Esophagus (tissue), 2 donors: ENCODE results near the gene HS2ST1. TPM values are rescaled to one million over a fixed set of nuclear protein-coding genes. Genes with fewer than 3 reads are reported as not detected.

Experiments used
- H3K27ac ChIP-seq, 2 donors: one replicate each; pipeline ENCODE4 v1.5.1; 2013; ENCODE audit warnings: low read depth in 2 of 2, mild to moderate bottlenecking in 2 of 2, inconsistent platforms in 1 of 2, low read length in 1 of 2, moderate library complexity in 1 of 2
- H3K27me3 ChIP-seq, 2 donors: one replicate each; pipeline ENCODE4 v1.6.1; 2013; ENCODE audit warnings: low read length in 2 of 2, control low read depth in 1 of 2, mild to moderate bottlenecking in 1 of 2; ENCODE audit not compliant: insufficient read depth in 2 of 2, control insufficient read depth in 1 of 2
- H3K36me3 ChIP-seq, 2 donors: one replicate each; pipeline ENCODE4 v1.6.1; 2013; ENCODE audit warnings: low read length in 1 of 2; ENCODE audit not compliant: control insufficient read depth in 2 of 2, insufficient read depth in 2 of 2
- H3K4me1 ChIP-seq, 2 donors: one replicate each; pipeline ENCODE4 v1.6.1; 2013; ENCODE audit warnings: low read length in 1 of 2; ENCODE audit not compliant: control insufficient read depth in 2 of 2, insufficient read depth in 2 of 2
- H3K4me3 ChIP-seq, 2 donors: one replicate each; pipeline ENCODE4 v1.5.1; 2013; ENCODE audit warnings: low read length in 2 of 2, mild to moderate bottlenecking in 2 of 2, low read depth in 1 of 2, moderate library complexity in 1 of 2
- H3K9me3 ChIP-seq, 2 donors: one replicate each; pipeline ENCODE4 v1.6.1; 2013; ENCODE audit warnings: mild to moderate bottlenecking in 2 of 2, low read depth in 1 of 2, low read length in 1 of 2, moderate library complexity in 1 of 2; ENCODE audit not compliant: control insufficient read depth in 2 of 2, insufficient read depth in 1 of 2
- WGBS, 2 donors: extraction: QIAGEN DNeasy Blood & Tissue Kit; methylation state at CpG; one replicate each; pipeline ENCODE4 v1.1.7; 2013; 5-methylcytosine and 5-hydroxymethylcytosine counted together
- polyA plus RNA-seq, 2 donors: library from polyadenylated mRNA; stranded (reverse); fragments of 200-250 nt; gene quantifications; one replicate each; pipeline ENCODE4 v1.2.3, GENCODE V29; 2013
- donor health status: healthy with polysubstance abuse.
- donor health status: Bipolar disorder and iron deficiency.

The HS2ST1 gene
- polyA plus RNA-seq, 2 donors = 2.7 to 3.8 TPM

- no peaks in the 10 kb centered on the region for H3K4me1 ChIP-seq
- no peaks in the 10 kb centered on the region for H3K36me3 ChIP-seq
- 63 to 72% methylated on average over 5 of the region's 5 CpGs for WGBS, 2 donors
- H3K27ac ChIP-seq = no peak overlapping the region
- no peaks in the 10 kb centered on the region for H3K27me3 ChIP-seq
- no peak overlapping the region for H3K4me3 ChIP-seq
- no peaks in the 10 kb centered on the region for H3K9me3 ChIP-seq
Observed at GRCh38 chr1:87089070-87089736, 174.8 kb downstream of the HS2ST1 start.

DNA sequence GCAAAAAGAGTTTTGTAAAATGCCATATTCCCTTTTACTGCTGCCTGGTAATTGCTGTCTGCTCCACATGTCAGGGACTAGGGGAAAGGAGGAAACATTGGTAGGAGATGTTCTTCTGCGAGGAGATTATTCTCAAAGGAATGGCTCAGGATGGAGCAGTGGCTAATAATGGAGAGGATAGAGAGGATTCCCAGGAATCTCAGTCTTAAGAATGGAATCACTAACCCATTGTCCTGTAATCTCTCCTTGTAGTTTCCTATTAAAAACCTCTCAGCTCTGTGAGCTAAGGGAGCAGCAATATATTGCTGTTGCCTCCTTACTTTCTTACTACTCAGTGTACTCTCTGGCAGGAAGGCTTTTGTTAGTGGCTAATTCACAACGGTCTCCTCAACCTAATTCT lies 175.4 kb downstream of the HS2ST1 start:
- H3K9me3 ChIP-seq = no peaks in the 10 kb centered on the region
- no peaks in the 10 kb centered on the region for H3K4me1 ChIP-seq
- H3K4me3 ChIP-seq = no peak overlapping the region
- no peak overlapping the region for H3K27ac ChIP-seq
- H3K27me3 ChIP-seq = no peaks in the 10 kb centered on the region
- no peaks in the 10 kb centered on the region for H3K36me3 ChIP-seq
- 81 to 90% methylated on average over 2 of the region's 2 CpGs for WGBS, 2 donors

- H3K27me3 ChIP-seq = no peaks in the 10 kb centered on the region
- H3K4me3 ChIP-seq = no peak overlapping the region
- H3K4me1 ChIP-seq = no peaks in the 10 kb centered on the region
- H3K36me3 ChIP-seq = no peaks in the 10 kb centered on the region
- 89 to 92% methylated on average over 2 of the region's 2 CpGs for WGBS, 2 donors
- no peak overlapping the region for H3K27ac ChIP-seq
- no peaks in the 10 kb centered on the region for H3K9me3 ChIP-seq
Observed at GRCh38 chr1:87091425-87091824, 177.0 kb downstream of the HS2ST1 start.

GRCh38 chr1:87092846-87093245 lies 178.4 kb downstream of the HS2ST1 start:
- Histone ChIP-seq H3K9me3 (no peaks in the 10 kb centered on the region), H3K4me3 (no peak overlapping the region)
- WGBS, 2 donors = 98 to 100% methylated on average over 3 of the region's 3 CpGs

DNA sequence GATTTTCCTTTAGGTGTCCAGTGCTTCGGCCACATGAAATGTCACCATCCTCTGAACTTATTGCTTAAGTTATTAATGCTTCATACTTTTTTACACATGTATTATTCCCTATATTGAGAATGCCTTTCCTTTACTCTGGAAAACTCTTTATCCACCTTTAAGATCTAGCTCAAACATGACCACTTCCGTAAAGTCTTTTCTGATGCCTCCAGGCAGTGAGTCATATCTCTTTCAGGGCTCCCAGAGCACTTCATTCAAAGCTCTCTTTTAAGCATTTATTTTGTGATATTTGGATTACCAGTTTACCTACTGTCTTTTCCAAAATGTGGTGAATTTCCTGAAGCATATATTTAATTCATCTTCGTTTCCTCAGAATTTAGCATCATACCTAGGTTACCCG lies 178.9 kb downstream of the HS2ST1 start:
- Histone ChIP-seq H3K36me3 (no peaks in the 10 kb centered on the region), H3K4me1 (no peaks in the 10 kb centered on the region), H3K27ac (no peak overlapping the region), H3K9me3 (no peaks in the 10 kb centered on the region), H3K4me3 (no peak overlapping the region), H3K27me3 (no peaks in the 10 kb centered on the region)
- WGBS, 2 donors = 67 to 81% methylated on average over 4 of the region's 4 CpGs

More at GRCh38 chr1:87092846-87093245, 178.4 kb downstream of the HS2ST1 start:
- H3K4me1 ChIP-seq = no peaks in the 10 kb centered on the region
- no peak overlapping the region for H3K27ac ChIP-seq
- no peaks in the 10 kb centered on the region for H3K36me3 ChIP-seq
- no peaks in the 10 kb centered on the region for H3K27me3 ChIP-seq

GRCh38 chr1:87094238-87094637 lies 179.8 kb downstream of the HS2ST1 start:
- Histone ChIP-seq H3K27ac (no peak overlapping the region), H3K27me3 (no peaks in the 10 kb centered on the region), H3K4me3 (no peak overlapping the region), H3K9me3 (no peaks in the 10 kb centered on the region), H3K36me3 (no peaks in the 10 kb centered on the region), H3K4me1 (no peaks in the 10 kb centered on the region)
- WGBS, 2 donors = 94 to 95% methylated on average over 2 of the region's 2 CpGs

- H3K27ac ChIP-seq = no peak overlapping the region
- no peak overlapping the region for H3K4me3 ChIP-seq
- H3K27me3 ChIP-seq = no peaks in the 10 kb centered on the region
- no peaks in the 10 kb centered on the region for H3K36me3 ChIP-seq
- no peaks in the 10 kb centered on the region for H3K4me1 ChIP-seq
- WGBS, 2 donors = 94 to 96% methylated on average over 1 of the region's 1 CpG
- peaks cover 3% of the 10 kb centered on the region in 2 donors for H3K9me3 ChIP-seq
Observed at GRCh38 chr1:87100271-87100670, 185.8 kb downstream of the HS2ST1 start.

- no peaks in the 10 kb centered on the region for H3K4me1 ChIP-seq
- H3K9me3 ChIP-seq = peaks cover 3% of the 10 kb centered on the region in 2 donors
- H3K27me3 ChIP-seq = no peaks in the 10 kb centered on the region
- H3K27ac ChIP-seq = no peak overlapping the region
- no peak overlapping the region for H3K4me3 ChIP-seq
- H3K36me3 ChIP-seq = no peaks in the 10 kb centered on the region
Observed at GRCh38 chr1:87103074-87103473, 188.6 kb downstream of the HS2ST1 start.

GRCh38 chr1:87104140-87104539 lies 189.7 kb downstream of the HS2ST1 start:
- H3K4me1 ChIP-seq = no peaks in the 10 kb centered on the region
- WGBS, 2 donors = 56 to 59% methylated on average over 1 of the region's 1 CpG
- no peaks in the 10 kb centered on the region for H3K36me3 ChIP-seq
- no peak overlapping the region for H3K4me3 ChIP-seq
- H3K27ac ChIP-seq = no peak overlapping the region
- no peaks in the 10 kb centered on the region for H3K27me3 ChIP-seq
- H3K9me3 ChIP-seq = peaks cover 3% of the 10 kb centered on the region in 2 donors

DNA sequence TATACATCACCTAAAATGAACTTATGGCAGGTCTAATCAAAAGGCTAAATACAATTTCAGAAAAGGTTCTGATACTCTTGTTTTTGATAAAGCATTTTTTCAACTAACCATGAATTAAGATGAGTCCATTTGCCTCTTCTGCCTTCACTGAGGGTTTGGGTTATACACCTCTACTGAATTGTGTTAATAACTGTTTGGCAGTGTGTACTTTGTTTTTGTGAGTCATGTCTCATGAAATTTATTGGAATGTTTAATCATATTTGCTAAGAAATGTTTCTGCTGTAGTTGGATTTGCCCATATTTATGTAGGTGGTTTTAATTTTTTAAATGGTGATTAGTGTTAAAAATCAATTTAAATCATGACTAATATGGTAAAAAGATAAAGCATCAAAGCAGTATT lies 190.5 kb downstream of the HS2ST1 start:
- H3K27ac ChIP-seq = no peak overlapping the region
- H3K27me3 ChIP-seq = no peaks in the 10 kb centered on the region
- H3K9me3 ChIP-seq = peaks cover 1 to 3% of the 10 kb centered on the region in 2 donors
- H3K36me3 ChIP-seq = no peaks in the 10 kb centered on the region
- H3K4me3 ChIP-seq = no peak overlapping the region
- H3K4me1 ChIP-seq = no peaks in the 10 kb centered on the region
